ENCODE data around the gene SLC9B1.

The SLC9B1 gene

DNA sequence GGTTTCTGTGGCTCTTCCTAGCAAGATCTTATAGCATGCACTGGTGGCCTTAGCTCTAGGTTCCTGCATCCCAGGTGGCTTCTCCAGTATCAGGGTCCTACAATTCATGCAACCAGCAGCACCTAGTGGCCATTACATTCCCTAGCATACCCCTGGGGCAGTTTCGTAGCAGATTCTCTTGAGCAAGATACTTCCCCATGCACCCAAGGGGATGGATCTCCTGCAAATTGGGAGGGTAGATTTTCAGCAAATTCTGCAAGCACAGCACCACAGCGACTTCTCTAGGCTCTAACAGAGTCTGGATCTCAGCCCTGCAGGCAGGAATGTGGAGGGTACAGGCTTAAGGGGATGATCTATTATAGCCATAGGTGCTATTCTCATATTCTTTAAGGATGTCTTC is 13.1 kb upstream of the SLC9B1 start:
- H3K27me3 ChIP-seq (ENCODE audit: insufficient read depth, low read length, poor library complexity): no peaks in the 10 kb centered on the region
- no peak overlapping the region for H3K4me3 ChIP-seq (ENCODE audit: low read length)
- H3K79me1 ChIP-seq (ENCODE audit: low read length): no peaks in the 10 kb centered on the region
- H3K36me3 ChIP-seq (ENCODE audit: control insufficient read depth, insufficient read depth, low read length): no peaks in the 10 kb centered on the region
- H2BK120ac ChIP-seq (ENCODE audit: low read depth, low read length): no peak overlapping the region
- peak; percentile 91 for DNase-seq
- no peak overlapping the region for H3K4me2 ChIP-seq (ENCODE audit: low read length)
- H3K18ac ChIP-seq (ENCODE audit: low read length): no peak overlapping the region
- H4K5ac ChIP-seq (ENCODE audit: low read length): no peak overlapping the region
- WGBS (ENCODE audit: extremely low coverage, insufficient coverage, low lambda C conversion rate): no CpG with 5 or more reads among the region's 2 CpGs
- no peak overlapping the region for H4K8ac ChIP-seq (ENCODE audit: low read depth, low read length)
- no peaks in the 10 kb centered on the region for H3K79me2 ChIP-seq (ENCODE audit: control insufficient read depth, insufficient read depth, low read length)
- H3K23ac ChIP-seq (ENCODE audit: low read length): no peak overlapping the region
- H3K4me1 ChIP-seq (ENCODE audit: control insufficient read depth, low read depth, low read length): no peaks in the 10 kb centered on the region
- no peak overlapping the region for H3K9ac ChIP-seq (ENCODE audit: low read length)
- no peak overlapping the region for H3K4ac ChIP-seq (ENCODE audit: low read depth, low read length)
- no peak overlapping the region for H2BK15ac ChIP-seq (replicated peaks; ENCODE audit: low read depth)
- no peak overlapping the region for H3K27ac ChIP-seq (ENCODE audit: low read depth, low read length)
- H2BK5ac ChIP-seq (ENCODE audit: low read length): no peak overlapping the region
- no peak overlapping the region for H3K56ac ChIP-seq (ENCODE audit: low read length)
- H2AK5ac ChIP-seq (ENCODE audit: low read length): no peak overlapping the region

DNA sequence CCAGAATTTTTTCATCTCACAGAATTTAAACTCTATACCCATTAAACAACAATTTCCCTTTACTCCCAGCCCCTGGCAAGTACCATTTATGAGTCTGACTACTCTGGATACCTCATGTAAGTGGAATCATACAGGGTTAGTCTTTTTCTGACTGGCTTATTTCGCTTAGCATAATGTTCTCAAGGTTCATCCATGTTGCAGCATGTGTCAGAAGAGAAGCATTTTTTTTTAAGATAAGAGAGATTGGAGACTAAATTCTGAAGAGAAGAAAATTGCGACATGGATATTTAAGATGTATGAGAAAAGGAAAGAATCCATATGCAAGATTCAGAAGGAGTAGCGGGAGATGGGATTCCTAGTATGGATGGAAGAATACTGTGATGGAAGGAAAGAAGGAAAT is 11.3 kb upstream of the SLC9B1 start:
- no peak overlapping the region for H3K27ac ChIP-seq (ENCODE audit: low read depth, low read length)
- H3K23ac ChIP-seq (ENCODE audit: low read length): no peak overlapping the region
- no peaks in the 10 kb centered on the region for H3K79me1 ChIP-seq (ENCODE audit: low read length)
- no peak overlapping the region for H2BK5ac ChIP-seq (ENCODE audit: low read length)
- no peak overlapping the region for H4K8ac ChIP-seq (ENCODE audit: low read depth, low read length)
- no peak overlapping the region for H2BK120ac ChIP-seq (ENCODE audit: low read depth, low read length)
- H3K56ac ChIP-seq (ENCODE audit: low read length): no peak overlapping the region
- WGBS (ENCODE audit: extremely low coverage, insufficient coverage, low lambda C conversion rate): 100% methylated on average over 1 of the region's 3 CpGs
- H3K4me1 ChIP-seq (ENCODE audit: control insufficient read depth, low read depth, low read length): no peaks in the 10 kb centered on the region
- no peak overlapping the region for H3K4ac ChIP-seq (ENCODE audit: low read depth, low read length)
- no peak overlapping the region for H3K4me3 ChIP-seq (ENCODE audit: low read length)
- no peak overlapping the region for H3K9ac ChIP-seq (ENCODE audit: low read length)
- no peak overlapping the region for H4K5ac ChIP-seq (ENCODE audit: low read length)
- H2AK5ac ChIP-seq (ENCODE audit: low read length): no peak overlapping the region
- H3K27me3 ChIP-seq (ENCODE audit: insufficient read depth, low read length, poor library complexity): no peaks in the 10 kb centered on the region
- H3K18ac ChIP-seq (ENCODE audit: low read length): no peak overlapping the region
- no peak for DNase-seq
- H3K4me2 ChIP-seq (ENCODE audit: low read length): no peak overlapping the region
- H3K36me3 ChIP-seq (ENCODE audit: control insufficient read depth, insufficient read depth, low read length): no peaks in the 10 kb centered on the region
- no peaks in the 10 kb centered on the region for H3K79me2 ChIP-seq (ENCODE audit: control insufficient read depth, insufficient read depth, low read length)
- H2BK15ac ChIP-seq (replicated peaks; ENCODE audit: low read depth): no peak overlapping the region

DNA sequence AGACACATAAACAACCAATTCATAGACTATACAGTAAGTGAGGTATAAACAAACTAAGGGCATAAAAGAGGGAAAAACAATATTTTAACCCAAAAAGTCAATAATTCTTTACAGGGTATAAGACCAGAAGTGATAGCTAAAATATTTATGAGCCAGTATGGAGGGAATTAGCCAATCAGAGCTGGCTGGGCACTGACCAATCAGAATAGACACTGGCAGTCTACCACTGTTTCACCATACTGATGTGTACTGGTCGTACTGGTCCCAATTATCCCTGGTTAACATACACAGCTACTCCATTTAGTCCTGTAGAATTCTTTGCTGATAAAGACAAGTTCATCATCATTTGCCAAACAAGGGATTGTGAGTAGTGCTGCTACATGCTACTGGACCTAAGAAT is 9.8 kb upstream of the SLC9B1 start:
- Histone ChIP-seq H3K18ac (ENCODE audit: low read length) (no peak overlapping the region), H2BK15ac (replicated peaks; ENCODE audit: low read depth) (no peak overlapping the region), H3K36me3 (ENCODE audit: control insufficient read depth, insufficient read depth, low read length) (no peaks in the 10 kb centered on the region), H3K4me3 (ENCODE audit: low read length) (no peak overlapping the region), H3K23ac (ENCODE audit: low read length) (no peak overlapping the region), H3K79me2 (ENCODE audit: control insufficient read depth, insufficient read depth, low read length) (no peaks in the 10 kb centered on the region), H2BK5ac (ENCODE audit: low read length) (no peak overlapping the region), H3K4me2 (ENCODE audit: low read length) (no peak overlapping the region), H2BK120ac (ENCODE audit: low read depth, low read length) (no peak overlapping the region), H3K79me1 (ENCODE audit: low read length) (no peaks in the 10 kb centered on the region), H4K8ac (ENCODE audit: low read depth, low read length) (no peak overlapping the region), H2AK5ac (ENCODE audit: low read length) (no peak overlapping the region), H3K27me3 (ENCODE audit: insufficient read depth, low read length, poor library complexity) (no peaks in the 10 kb centered on the region), H3K4me1 (ENCODE audit: control insufficient read depth, low read depth, low read length) (no peaks in the 10 kb centered on the region), H3K9ac (ENCODE audit: low read length) (no peak overlapping the region), H3K27ac (ENCODE audit: low read depth, low read length) (no peak overlapping the region), H3K56ac (ENCODE audit: low read length) (no peak overlapping the region), H3K4ac (ENCODE audit: low read depth, low read length) (no peak overlapping the region), H4K5ac (ENCODE audit: low read length) (no peak overlapping the region)
- no CpG with 5 or more reads among the region's 1 CpG for WGBS (ENCODE audit: extremely low coverage, insufficient coverage, low lambda C conversion rate)
- no peak for DNase-seq

DNA sequence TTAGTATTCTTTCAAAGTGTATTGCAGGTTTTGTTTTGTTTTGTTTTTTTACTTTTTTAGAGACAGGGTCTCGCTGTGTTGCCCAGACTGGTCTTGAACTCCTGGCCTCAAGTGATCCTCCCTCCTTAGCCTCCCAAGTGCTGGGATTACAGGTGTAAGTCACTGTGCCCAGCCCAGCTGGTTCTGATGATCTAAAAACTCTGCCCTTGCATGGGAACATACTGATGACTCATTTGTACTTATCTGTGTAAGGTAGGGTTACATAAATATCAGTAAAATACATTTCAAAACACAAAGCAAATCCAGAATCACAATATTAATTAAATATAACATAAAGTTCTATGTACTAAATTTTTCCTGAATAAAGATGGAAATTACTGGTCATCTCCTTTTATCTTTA is 7.4 kb upstream of the SLC9B1 start:
- Histone ChIP-seq H3K4ac (ENCODE audit: low read depth, low read length) (no peak overlapping the region), H2BK15ac (replicated peaks; ENCODE audit: low read depth) (no peak overlapping the region), H4K8ac (ENCODE audit: low read depth, low read length) (no peak overlapping the region), H2BK5ac (ENCODE audit: low read length) (no peak overlapping the region), H3K79me1 (ENCODE audit: low read length) (no peaks in the 10 kb centered on the region), H3K9ac (ENCODE audit: low read length) (no peak overlapping the region), H3K79me2 (ENCODE audit: control insufficient read depth, insufficient read depth, low read length) (no peaks in the 10 kb centered on the region), H3K27me3 (ENCODE audit: insufficient read depth, low read length, poor library complexity) (no peaks in the 10 kb centered on the region), H4K5ac (ENCODE audit: low read length) (no peak overlapping the region), H3K23ac (ENCODE audit: low read length) (no peak overlapping the region), H3K18ac (ENCODE audit: low read length) (no peak overlapping the region), H3K4me2 (ENCODE audit: low read length) (no peak overlapping the region), H3K4me3 (ENCODE audit: low read length) (no peak overlapping the region), H2AK5ac (ENCODE audit: low read length) (no peak overlapping the region), H3K36me3 (ENCODE audit: control insufficient read depth, insufficient read depth, low read length) (no peaks in the 10 kb centered on the region), H2BK120ac (ENCODE audit: low read depth, low read length) (no peak overlapping the region), H3K4me1 (ENCODE audit: control insufficient read depth, low read depth, low read length) (no peaks in the 10 kb centered on the region), H3K56ac (ENCODE audit: low read length) (no peak overlapping the region), H3K27ac (ENCODE audit: low read depth, low read length) (no peak overlapping the region)
- no peak for DNase-seq
- no CpG with 5 or more reads among the region's 1 CpG for WGBS (ENCODE audit: extremely low coverage, insufficient coverage, low lambda C conversion rate)

DNA sequence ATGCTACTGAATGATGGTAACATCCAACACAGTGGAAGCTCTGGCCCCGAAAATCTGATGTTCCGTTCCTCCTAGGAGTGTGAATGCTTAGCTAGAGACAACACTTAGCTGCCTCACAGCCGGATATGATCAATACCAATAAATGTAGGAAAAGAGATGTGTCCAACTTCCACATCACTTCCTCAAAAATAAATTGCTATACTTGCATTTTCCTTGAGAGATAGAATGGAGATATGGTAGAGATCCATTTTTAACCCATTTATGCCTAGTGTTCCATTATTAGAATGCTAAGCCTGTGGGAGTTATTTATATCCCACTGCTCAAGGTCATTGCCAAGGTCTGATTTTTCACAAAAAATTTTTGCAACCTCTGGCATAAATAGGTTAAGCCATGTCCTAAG is 5.5 kb upstream of the SLC9B1 start:
- Histone ChIP-seq H2AK5ac (ENCODE audit: low read length) (no peak overlapping the region), H3K18ac (ENCODE audit: low read length) (no peak overlapping the region), H2BK120ac (ENCODE audit: low read depth, low read length) (no peak overlapping the region), H3K79me2 (ENCODE audit: control insufficient read depth, insufficient read depth, low read length) (no peaks in the 10 kb centered on the region), H2BK15ac (replicated peaks; ENCODE audit: low read depth) (no peak overlapping the region), H3K9ac (ENCODE audit: low read length) (no peak overlapping the region), H3K27ac (ENCODE audit: low read depth, low read length) (no peak overlapping the region), H3K4me3 (ENCODE audit: low read length) (no peak overlapping the region), H3K27me3 (ENCODE audit: insufficient read depth, low read length, poor library complexity) (no peaks in the 10 kb centered on the region), H4K5ac (ENCODE audit: low read length) (no peak overlapping the region), H4K8ac (ENCODE audit: low read depth, low read length) (no peak overlapping the region), H3K4ac (ENCODE audit: low read depth, low read length) (no peak overlapping the region), H3K23ac (ENCODE audit: low read length) (no peak overlapping the region), H3K56ac (ENCODE audit: low read length) (no peak overlapping the region), H3K4me2 (ENCODE audit: low read length) (no peak overlapping the region), H3K79me1 (ENCODE audit: low read length) (no peaks in the 10 kb centered on the region), H2BK5ac (ENCODE audit: low read length) (no peak overlapping the region), H3K36me3 (ENCODE audit: control insufficient read depth, insufficient read depth, low read length) (no peaks in the 10 kb centered on the region), H3K4me1 (ENCODE audit: control insufficient read depth, low read depth, low read length) (no peaks in the 10 kb centered on the region)
- WGBS (ENCODE audit: extremely low coverage, insufficient coverage, low lambda C conversion rate): no CpG with 5 or more reads among the region's 3 CpGs
- DNase-seq: no peak

DNA sequence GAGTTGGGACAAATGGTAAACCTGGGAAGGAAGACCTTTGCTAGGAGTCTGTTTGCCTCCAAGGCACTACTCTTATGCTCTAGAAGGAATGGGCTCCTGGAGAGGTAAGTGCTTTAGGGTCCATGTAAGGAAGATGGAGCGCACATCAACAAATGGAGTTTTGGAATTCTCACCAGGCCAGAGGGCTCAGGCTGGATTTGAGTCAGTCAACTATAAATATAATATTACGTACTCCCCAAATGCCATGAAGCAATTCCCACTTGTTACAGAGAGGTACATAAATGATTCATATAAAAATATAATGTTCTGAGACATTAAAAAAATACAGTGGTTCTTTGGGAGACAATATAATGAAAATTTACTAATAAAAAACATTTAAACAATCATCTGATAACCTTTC is 1.6 kb upstream of the SLC9B1 start:
- DNase-seq: no peak
- no peak overlapping the region for H4K5ac ChIP-seq (ENCODE audit: low read length)
- H2BK15ac ChIP-seq (replicated peaks; ENCODE audit: low read depth): no peak overlapping the region
- H3K79me1 ChIP-seq (ENCODE audit: low read length): no peaks in the 10 kb centered on the region
- no peak overlapping the region for H2AK5ac ChIP-seq (ENCODE audit: low read length)
- no peak overlapping the region for H3K9ac ChIP-seq (ENCODE audit: low read length)
- H2BK5ac ChIP-seq (ENCODE audit: low read length): no peak overlapping the region
- H3K18ac ChIP-seq (ENCODE audit: low read length): no peak overlapping the region
- no peak overlapping the region for H3K4ac ChIP-seq (ENCODE audit: low read depth, low read length)
- H3K56ac ChIP-seq (ENCODE audit: low read length): no peak overlapping the region
- no peaks in the 10 kb centered on the region for H3K79me2 ChIP-seq (ENCODE audit: control insufficient read depth, insufficient read depth, low read length)
- no peak overlapping the region for H3K23ac ChIP-seq (ENCODE audit: low read length)
- no peak overlapping the region for H3K4me3 ChIP-seq (ENCODE audit: low read length)
- no peak overlapping the region for H4K8ac ChIP-seq (ENCODE audit: low read depth, low read length)
- WGBS (ENCODE audit: extremely low coverage, insufficient coverage, low lambda C conversion rate): no CpG with 5 or more reads among the region's 2 CpGs
- no peak overlapping the region for H3K4me2 ChIP-seq (ENCODE audit: low read length)
- H3K36me3 ChIP-seq (ENCODE audit: control insufficient read depth, insufficient read depth, low read length): no peaks in the 10 kb centered on the region
- H2BK120ac ChIP-seq (ENCODE audit: low read depth, low read length): no peak overlapping the region
- H3K4me1 ChIP-seq (ENCODE audit: control insufficient read depth, low read depth, low read length): no peaks in the 10 kb centered on the region
- H3K27ac ChIP-seq (ENCODE audit: low read depth, low read length): no peak overlapping the region
- H3K27me3 ChIP-seq (ENCODE audit: insufficient read depth, low read length, poor library complexity): no peaks in the 10 kb centered on the region

Measured in mesendoderm (in vitro differentiated cells).